HepG2 (cell line): ENCODE results near the gene CTDP1. TPM values are rescaled to one million over a fixed set of nuclear protein-coding genes. Genes with fewer than 3 reads are reported as not detected.
A peak's percentile ranks its signal among the peaks of the same experiment; 100 is the strongest.

Experiments
- ATAC-seq: fragments of 200-7000 bp; cut with Tn5 transposase; 3 replicates; pipeline ENCODE4 v1.9.1; 2020; ENCODE audit warnings: mild to moderate bottlenecking, moderate library complexity
- BruUV-seq: library from RNA; stranded (reverse); fragments of 400-500 nt; replicated peaks from 2 replicates; lab custom pipeline; 2021; lab: Mats Ljungman, UMichigan
- CTCF ChIA-PET: fragments of 300-600 bp; formaldehyde crosslinking; extraction: SDS; loops from one replicate; lab custom pipeline; 2021; ENCODE audit warnings: low total read pairs, inconsistent platforms, low intra/inter-chr PET ratio; lab: Yijun Ruan, JAX
- POLR2A ChIA-PET: fragments of 350-600 bp; sonication (Branson Sonifier 250); formaldehyde crosslinking; loops from one replicate; lab custom pipeline; 2020; ENCODE audit warnings: antibody characterized with exemption, inconsistent platforms; lab: Yijun Ruan, JAX
- DNase-seq: peaks from one replicate; pipeline ENCODE4 v3.0.0-alpha.2; 2015; ENCODE audit warnings: low spot score
- FAIRE-seq: peaks from 3 replicates; lab custom pipeline; 2011; peaks lifted over from hg19 to GRCh38; lab: Jason Lieb, UNC
- H2AFZ ChIP-seq: one replicate; pipeline ENCODE4 v1.6.1; 2011; ENCODE audit warnings: low read length, inconsistent platforms
- H3K27ac ChIP-seq: fragments of 300-600 bp; 3 replicates; pipeline ENCODE4 v1.8.0; 2011; ENCODE audit warnings: mixed run types, mild to moderate bottlenecking, mixed read lengths, low read length, inconsistent platforms; ENCODE audit not compliant: insufficient read depth; ENCODE audit errors: extremely low read length
- H3K27me3 ChIP-seq, 2 experiments: fragments of 200-600 bp in 1 of 2; 2 replicates in 1 of 2; 3 replicates in 1 of 2; pipeline versions ENCODE4 v1.6.0 to v1.8.0; 2011; ENCODE audit warnings: low read length in 2 of 2, mild to moderate bottlenecking in 2 of 2, moderate library complexity in 2 of 2, inconsistent platforms in 1 of 2; ENCODE audit not compliant: insufficient read depth in 2 of 2, control insufficient read depth in 1 of 2
- H3K36me3 ChIP-seq, 2 experiments: fragments of 200-600 bp in 1 of 2; replicated peaks in 1 of 2; 2 replicates in 1 of 2; 3 replicates in 1 of 2; pipeline versions ENCODE4 v1.5.1 to v1.8.0; 2011; ENCODE audit warnings: low read length in 2 of 2, inconsistent platforms in 1 of 2; ENCODE audit not compliant: insufficient read depth in 2 of 2, control insufficient read depth in 1 of 2
- H3K4me1 ChIP-seq: 2 replicates; pipeline ENCODE4 v1.5.1; 2012; ENCODE audit warnings: low read length, inconsistent platforms; ENCODE audit not compliant: insufficient read depth
- H3K4me2 ChIP-seq: 2 replicates; pipeline ENCODE4 v1.6.0; 2011; ENCODE audit warnings: low read depth, low read length, inconsistent platforms
- H3K4me3 ChIP-seq, 3 experiments: fragments of 200-600 bp in 1 of 3; sonication (generic), shearing (Covaris generic) in 1 of 3; replicated peaks in 1 of 3; 2 replicates each; pipeline ENCODE4 v1.5.1; 2011 to 2016; ENCODE audit warnings: low read length in 3 of 3, inconsistent platforms in 2 of 3, low read depth in 2 of 3, mild to moderate bottlenecking in 2 of 3, control low read depth in 1 of 3, mixed read lengths in 1 of 3; ENCODE audit not compliant: insufficient read depth in 1 of 3
- H3K79me2 ChIP-seq: one replicate; pipeline ENCODE4 v1.6.1; 2011; ENCODE audit warnings: low read length, inconsistent platforms; ENCODE audit not compliant: insufficient read depth
- H3K9ac ChIP-seq: 2 replicates; pipeline ENCODE4 v1.6.0; 2011; ENCODE audit warnings: mild to moderate bottlenecking, low read depth, low read length, inconsistent platforms; ENCODE audit not compliant: insufficient read depth
- H3K9me3 ChIP-seq: 2 replicates; pipeline ENCODE4 v1.5.1; 2012; ENCODE audit warnings: mild to moderate bottlenecking, low read length
- H4K20me1 ChIP-seq: 2 replicates; pipeline ENCODE4 v1.6.0; 2011; ENCODE audit warnings: inconsistent platforms, mild to moderate bottlenecking, low read length, moderate library complexity; ENCODE audit not compliant: insufficient read depth
- ATAD3A ChIP-seq: sonication (generic); formaldehyde crosslinking; IDR thresholded peaks from 2 replicates; pipeline ENCODE4 v1.4.0; 2020; ENCODE audit warnings: missing genetic modification reagents
- HOXA3 ChIP-seq: sonication (generic); formaldehyde crosslinking; IDR thresholded peaks from 2 replicates; pipeline ENCODE4 v1.5.0; 2020; ENCODE audit warnings: missing genetic modification reagents
- RBAK ChIP-seq: sonication (generic); formaldehyde crosslinking; IDR thresholded peaks from 2 replicates; pipeline ENCODE4 v1.5.1; 2020; ENCODE audit warnings: mild to moderate bottlenecking, missing genetic modification reagents
- ZBTB20 ChIP-seq: sonication (generic); formaldehyde crosslinking; IDR thresholded peaks from 2 replicates; pipeline ENCODE4 v1.8.1; 2023; ENCODE audit warnings: missing genetic modification reagents, low read depth, mild to moderate bottlenecking, borderline replicate concordance
- ZNF431 ChIP-seq: sonication (generic); formaldehyde crosslinking; IDR thresholded peaks from 2 replicates; pipeline ENCODE4 v1.9.0; 2022; ENCODE audit warnings: missing genetic modification reagents, low read depth, mild to moderate bottlenecking, borderline replicate concordance
- WGBS: methylation state at CpG from one replicate; pipeline ENCODE4 v1.1.6; 2017; ENCODE audit warnings: low lambda C conversion rate; 5-methylcytosine and 5-hydroxymethylcytosine counted together
- in situ Hi-C: cut with HindIII; loops from 2 replicates; pipeline ENCODE4 v1.10.0; 2017; ENCODE audit warnings: low pct_unique_long_range_greater_than_20kb; ENCODE audit not compliant: extremely low pct_ligation_motif_present
- intact Hi-C: fragments of 100-400 bp; cut with micrococcal nuclease; formaldehyde crosslinking; loops from one replicate; pipeline ENCODE4 v1.10.0; 2022; ENCODE audit not compliant: unreplicated experiment
- polyA plus RNA-seq, 8 experiments: library from polyadenylated mRNA; depleted of rRNA in 3 of 8; stranded (reverse) in 7 of 8; unstranded in 1 of 8; fragments of >200 nt; fragmentation: Illumina TruSeq in 4 of 8; extraction: Trizol in 4 of 8; gene quantifications; 2 replicates each; pipeline versions ENCODE4 v1.2.1 to v1.2.3, GENCODE V29; 2011 to 2016; ENCODE audit warnings: low read depth in 4 of 8, missing spikeins in 1 of 8, mixed read lengths in 1 of 8; ENCODE audit not compliant: insufficient read depth in 1 of 8
- total RNA-seq, 5 experiments: library from RNA; depleted of rRNA; stranded (reverse); fragments of >200 nt; fragmentation: Illumina TruSeq; extraction: Trizol; gene quantifications; 2 replicates each; pipeline ENCODE4 v1.2.3, GENCODE V29; 2016; ENCODE audit warnings: low read depth in 1 of 5
- TF ChIP-seq, protein P1 (sequence below): sonication (generic); formaldehyde crosslinking; IDR thresholded peaks from 2 replicates; pipeline ENCODE4 v1.9.0; 2021; ENCODE audit warnings: missing genetic modification reagents, borderline replicate concordance
- TF ChIP-seq, protein P2 (sequence below): sonication (generic); formaldehyde crosslinking; IDR thresholded peaks from 2 replicates; pipeline ENCODE4 v1.4.0; 2020; ENCODE audit warnings: missing genetic modification reagents, borderline replicate concordance

CTDP1 gene
- total and polyA plus RNA-seq, 2 of the 13 experiments (the other 11 are each of a cell fraction or from before 2014, with no cell fraction given), result 6.9 to 11.0 TPM

DNA sequence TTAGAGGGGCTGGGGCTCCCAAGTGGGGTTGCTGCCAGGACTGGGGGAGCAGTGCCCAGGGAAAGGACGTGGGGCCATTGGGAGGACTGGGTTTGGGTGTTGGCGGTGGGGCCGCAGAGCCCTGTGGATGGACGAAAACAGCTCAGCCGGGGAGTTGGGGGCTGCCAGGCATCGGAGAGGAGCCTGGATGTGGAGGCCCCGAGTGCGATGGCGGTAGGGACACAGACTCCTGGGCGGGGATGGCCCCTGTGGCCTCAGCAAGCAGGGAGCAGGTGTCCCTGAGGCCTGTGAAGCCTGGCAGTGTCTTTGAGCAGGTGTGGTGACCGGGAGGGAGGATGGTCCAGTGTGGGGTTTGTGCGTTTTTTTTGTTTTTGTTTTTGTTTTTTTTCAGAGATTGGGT lies 13.3 kb downstream of the CTDP1 start:
- no TSS peak for BruUV-seq

More for the DNA sequence above, 13.3 kb downstream of the CTDP1 start:
- peaks cover 30% of the 10 kb centered on the region for H3K79me2 ChIP-seq
- DNase-seq, result no peak
- peaks cover 4% of the 10 kb centered on the region; the same call in 1 of the 2 replicates for H4K20me1 ChIP-seq
- ATAC-seq, result peak; percentile 32; the same call in 2 of the 3 replicates
- peaks cover 4 to 17% of the 10 kb centered on the region in 2 experiments; a peak in 3 of 5 replicates for H3K36me3 ChIP-seq
- no peaks in the 10 kb centered on the region for H3K9me3 ChIP-seq
- H2AFZ ChIP-seq, result no peak overlapping the region
- no peak for FAIRE-seq
- 97% methylated on average over 12 of the region's 12 CpGs for WGBS
- no peaks in the 10 kb centered on the region for H3K4me1 ChIP-seq
- intact Hi-C loops, result no loop called here
- no peak overlapping the region for H3K27ac ChIP-seq
- ChIA-PET POLR2A (no interaction called here), CTCF (no interaction called here)
- H3K4me3 ChIP-seq, result no peak overlapping the region
- in situ Hi-C loops, result no loop called here
- TF ChIP-seq, protein P1, sequence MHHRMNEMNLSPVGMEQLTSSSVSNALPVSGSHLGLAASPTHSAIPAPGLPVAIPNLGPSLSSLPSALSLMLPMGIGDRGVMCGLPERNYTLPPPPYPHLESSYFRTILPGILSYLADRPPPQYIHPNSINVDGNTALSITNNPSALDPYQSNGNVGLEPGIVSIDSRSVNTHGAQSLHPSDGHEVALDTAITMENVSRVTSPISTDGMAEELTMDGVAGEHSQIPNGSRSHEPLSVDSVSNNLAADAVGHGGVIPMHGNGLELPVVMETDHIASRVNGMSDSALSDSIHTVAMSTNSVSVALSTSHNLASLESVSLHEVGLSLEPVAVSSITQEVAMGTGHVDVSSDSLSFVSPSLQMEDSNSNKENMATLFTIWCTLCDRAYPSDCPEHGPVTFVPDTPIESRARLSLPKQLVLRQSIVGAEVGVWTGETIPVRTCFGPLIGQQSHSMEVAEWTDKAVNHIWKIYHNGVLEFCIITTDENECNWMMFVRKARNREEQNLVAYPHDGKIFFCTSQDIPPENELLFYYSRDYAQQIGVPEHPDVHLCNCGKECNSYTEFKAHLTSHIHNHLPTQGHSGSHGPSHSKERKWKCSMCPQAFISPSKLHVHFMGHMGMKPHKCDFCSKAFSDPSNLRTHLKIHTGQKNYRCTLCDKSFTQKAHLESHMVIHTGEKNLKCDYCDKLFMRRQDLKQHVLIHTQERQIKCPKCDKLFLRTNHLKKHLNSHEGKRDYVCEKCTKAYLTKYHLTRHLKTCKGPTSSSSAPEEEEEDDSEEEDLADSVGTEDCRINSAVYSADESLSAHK (CRISPR knock-in tag), result no peak
- TF ChIP-seq RBAK, result no peak
- TF ChIP-seq, protein P2, sequence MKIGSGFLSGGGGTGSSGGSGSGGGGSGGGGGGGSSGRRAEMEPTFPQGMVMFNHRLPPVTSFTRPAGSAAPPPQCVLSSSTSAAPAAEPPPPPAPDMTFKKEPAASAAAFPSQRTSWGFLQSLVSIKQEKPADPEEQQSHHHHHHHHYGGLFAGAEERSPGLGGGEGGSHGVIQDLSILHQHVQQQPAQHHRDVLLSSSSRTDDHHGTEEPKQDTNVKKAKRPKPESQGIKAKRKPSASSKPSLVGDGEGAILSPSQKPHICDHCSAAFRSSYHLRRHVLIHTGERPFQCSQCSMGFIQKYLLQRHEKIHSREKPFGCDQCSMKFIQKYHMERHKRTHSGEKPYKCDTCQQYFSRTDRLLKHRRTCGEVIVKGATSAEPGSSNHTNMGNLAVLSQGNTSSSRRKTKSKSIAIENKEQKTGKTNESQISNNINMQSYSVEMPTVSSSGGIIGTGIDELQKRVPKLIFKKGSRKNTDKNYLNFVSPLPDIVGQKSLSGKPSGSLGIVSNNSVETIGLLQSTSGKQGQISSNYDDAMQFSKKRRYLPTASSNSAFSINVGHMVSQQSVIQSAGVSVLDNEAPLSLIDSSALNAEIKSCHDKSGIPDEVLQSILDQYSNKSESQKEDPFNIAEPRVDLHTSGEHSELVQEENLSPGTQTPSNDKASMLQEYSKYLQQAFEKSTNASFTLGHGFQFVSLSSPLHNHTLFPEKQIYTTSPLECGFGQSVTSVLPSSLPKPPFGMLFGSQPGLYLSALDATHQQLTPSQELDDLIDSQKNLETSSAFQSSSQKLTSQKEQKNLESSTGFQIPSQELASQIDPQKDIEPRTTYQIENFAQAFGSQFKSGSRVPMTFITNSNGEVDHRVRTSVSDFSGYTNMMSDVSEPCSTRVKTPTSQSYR (CRISPR knock-in tag), result no peak
- TF ChIP-seq ATAD3A (CRISPR knock-in tag), result no peak
- no peak for TF ChIP-seq ZBTB20 (CRISPR knock-in tag)
- no peak for TF ChIP-seq ZNF431 (CRISPR knock-in tag)
- no peak for TF ChIP-seq HOXA3 (CRISPR knock-in tag)
- H3K27me3 ChIP-seq, result no peaks in the 10 kb centered on the region
- no peak overlapping the region for H3K4me2 ChIP-seq
- no peak overlapping the region for H3K9ac ChIP-seq
